DOHH2 (cell line): ENCODE results near the gene CISD3.

Experiments used
- H3F3A ChIP-seq: fragments of 200-600 bp; sonication (generic), shearing (Covaris generic); 2 replicates; pipeline ENCODE4 v1.6.0; 2016; ENCODE audit warnings: antibody characterized with exemption, mild to moderate bottlenecking; ENCODE audit not compliant: control insufficient read depth, insufficient read depth
- H3K27ac ChIP-seq: fragments of 200-600 bp; sonication (generic); 2 replicates; pipeline ENCODE4 v1.5.1; 2014; ENCODE audit warnings: low read depth, mild to moderate bottlenecking, low read length, moderate library complexity
- H3K27me3 ChIP-seq: fragments of 200-600 bp; sonication (generic); 2 replicates; pipeline ENCODE4 v1.6.1; 2014; ENCODE audit warnings: mild to moderate bottlenecking, low read length, mixed read lengths; ENCODE audit not compliant: control insufficient read depth
- H3K36me3 ChIP-seq: fragments of 200-600 bp; sonication (generic); 2 replicates; pipeline ENCODE4 v1.6.1; 2014; ENCODE audit warnings: mild to moderate bottlenecking, low read length, moderate library complexity, mixed read lengths; ENCODE audit not compliant: control insufficient read depth
- H3K4me1 ChIP-seq: fragments of 200-600 bp; sonication (generic); 2 replicates; pipeline ENCODE4 v1.6.1; 2014; ENCODE audit warnings: mild to moderate bottlenecking, low read length, mixed read lengths; ENCODE audit not compliant: control insufficient read depth
- H3K4me2 ChIP-seq: fragments of 200-600 bp; sonication (generic); 2 replicates; pipeline ENCODE4 v1.6.0; 2014; ENCODE audit warnings: mild to moderate bottlenecking, low read length, moderate library complexity
- H3K4me3 ChIP-seq: fragments of 200-600 bp; sonication (generic); 2 replicates; pipeline ENCODE4 v1.5.1; 2014; ENCODE audit warnings: mild to moderate bottlenecking, low read length, mixed read lengths
- H3K79me2 ChIP-seq: fragments of 200-600 bp; sonication (generic); 2 replicates; pipeline ENCODE4 v1.6.1; 2014; ENCODE audit warnings: mild to moderate bottlenecking, low read length, mixed read lengths; ENCODE audit not compliant: control insufficient read depth
- H3K9me2 ChIP-seq: fragments of 200-600 bp; sonication (generic); replicated peaks from 2 replicates; pipeline ENCODE4 v1.6.1; 2014; ENCODE audit warnings: mild to moderate bottlenecking, low read length, mixed read lengths; ENCODE audit not compliant: control insufficient read depth
- H3K9me3 ChIP-seq: fragments of 200-600 bp; sonication (generic); 2 replicates; pipeline ENCODE4 v1.6.1; 2014; ENCODE audit warnings: antibody characterized with exemption, low read length, mixed read lengths; ENCODE audit not compliant: control insufficient read depth, insufficient read depth
- H4K20me1 ChIP-seq: fragments of 200-600 bp; sonication (generic); 2 replicates; pipeline ENCODE4 v1.6.0; 2014; ENCODE audit warnings: low read depth, mild to moderate bottlenecking, antibody characterized with exemption, low read length, moderate library complexity; ENCODE audit not compliant: control insufficient read depth, insufficient read depth
- CTCF ChIP-seq: fragments of 200-600 bp; sonication (generic); IDR thresholded peaks from one replicate; pipeline ENCODE4 v1.5.1; 2014; ENCODE audit warnings: antibody characterized with exemption, mild to moderate bottlenecking, low read depth, low read length; ENCODE audit not compliant: poor library complexity, severe bottlenecking
- EZH2phosphoT487 ChIP-seq: fragments of 200-600 bp; sonication (generic); IDR thresholded peaks from 2 replicates; pipeline ENCODE4 v1.6.1; 2017; ENCODE audit warnings: borderline replicate concordance, mild to moderate bottlenecking, antibody characterized with exemption, low read length, moderate library complexity, mixed read lengths

The CISD3 gene

GRCh38 chr17:38713456-38714075, 16.6 kb upstream of the CISD3 start:
- Histone ChIP-seq H4K20me1 (no peaks in the 10 kb centered on the region), H3K4me2 (no peak overlapping the region), H3F3A (no peaks in the 10 kb centered on the region), H3K27ac (no peak overlapping the region), H3K9me2 (no peaks in the 10 kb centered on the region), H3K4me3 (no peak overlapping the region), H3K9me3 (no peaks in the 10 kb centered on the region), H3K79me2 (no peaks in the 10 kb centered on the region; the same call in 1 of the 2 replicates), H3K27me3 (no peaks in the 10 kb centered on the region), H3K36me3 (peaks cover 93% of the 10 kb centered on the region), H3K4me1 (peaks cover 6% of the 10 kb centered on the region)
- no peak for TF ChIP-seq CTCF
- TF ChIP-seq EZH2phosphoT487 = no peak

- Histone ChIP-seq H3K36me3 (peaks cover 93% of the 10 kb centered on the region), H3K4me2 (no peak overlapping the region), H4K20me1 (no peaks in the 10 kb centered on the region), H3K9me2 (no peaks in the 10 kb centered on the region), H3K79me2 (no peaks in the 10 kb centered on the region), H3K9me3 (no peaks in the 10 kb centered on the region), H3F3A (no peaks in the 10 kb centered on the region), H3K27me3 (no peaks in the 10 kb centered on the region), H3K27ac (no peak overlapping the region), H3K4me3 (no peak overlapping the region), H3K4me1 (peaks cover 6% of the 10 kb centered on the region)
- TF ChIP-seq EZH2phosphoT487 (no peak), CTCF (no peak)
Measured at GRCh38 chr17:38715216-38715943, 14.8 kb upstream of the CISD3 start.

- H3K9me2 ChIP-seq = no peaks in the 10 kb centered on the region
- TF ChIP-seq EZH2phosphoT487 (no peak), CTCF (no peak)
- H3K9me3 ChIP-seq = no peaks in the 10 kb centered on the region
- H3K4me3 ChIP-seq = no peak overlapping the region
- no peaks in the 10 kb centered on the region for H3F3A ChIP-seq
- no peaks in the 10 kb centered on the region for H3K27me3 ChIP-seq
- H3K4me2 ChIP-seq = no peak overlapping the region
- no peaks in the 10 kb centered on the region for H3K79me2 ChIP-seq
- H3K4me1 ChIP-seq = peaks cover 9% of the 10 kb centered on the region
- H3K36me3 ChIP-seq = peaks cover 93% of the 10 kb centered on the region
- no peaks in the 10 kb centered on the region for H4K20me1 ChIP-seq
- H3K27ac ChIP-seq = no peak overlapping the region
Measured at GRCh38 chr17:38716368-38717005, 13.7 kb upstream of the CISD3 start.
